Endodermal cell (in vitro differentiated cells): Measurements from ENCODE around the gene UBE2G2. TPM values are rescaled to one million over a fixed set of nuclear protein-coding genes. Genes with fewer than 3 reads are reported as not detected.
A peak's percentile ranks its signal among the peaks of the same experiment; 100 is the strongest.

Source experiments
- DNase-seq: peaks from one replicate; pipeline ENCODE4 v3.0.0-alpha.2; 2017
- H3K27ac ChIP-seq: 2 replicates; pipeline ENCODE4 v1.5.1; 2013; ENCODE audit warnings: mild to moderate bottlenecking, low read depth, low read length, moderate library complexity
- H3K27me3 ChIP-seq: 2 replicates; pipeline ENCODE4 v1.6.1; 2013; ENCODE audit warnings: mild to moderate bottlenecking, low read length, moderate library complexity; ENCODE audit not compliant: insufficient read depth, control insufficient read depth, poor library complexity, severe bottlenecking
- H3K36me3 ChIP-seq: 2 replicates; pipeline ENCODE4 v1.7.0; 2013; ENCODE audit warnings: mild to moderate bottlenecking, low read length, moderate library complexity; ENCODE audit not compliant: control insufficient read depth, insufficient read depth
- H3K4me1 ChIP-seq: one replicate; pipeline ENCODE4 v1.7.0; 2013; ENCODE audit warnings: low read length; ENCODE audit not compliant: control insufficient read depth, insufficient read depth
- H3K4me3 ChIP-seq: 2 replicates; pipeline ENCODE4 v1.5.1; 2013; ENCODE audit warnings: mild to moderate bottlenecking, low read length, moderate library complexity
- H3K9ac ChIP-seq: 2 replicates; pipeline ENCODE4 v1.6.1; 2013; ENCODE audit warnings: mild to moderate bottlenecking, low read length, moderate library complexity; ENCODE audit not compliant: poor library complexity, severe bottlenecking; ENCODE audit errors: extremely low read depth
- H3K9me3 ChIP-seq: 2 replicates; pipeline ENCODE4 v1.6.1; 2013; ENCODE audit warnings: mild to moderate bottlenecking, low read length, moderate library complexity; ENCODE audit not compliant: control insufficient read depth
- H3K27ac Mint-ChIP-seq: 2 replicates; pipeline ENCODE4 v1.8.0; 2020; ENCODE audit warnings: mixed read lengths
- H3K27me3 Mint-ChIP-seq: 2 replicates; pipeline ENCODE4 v1.8.0; 2021; ENCODE audit warnings: mild to moderate bottlenecking, mixed read lengths; ENCODE audit not compliant: insufficient read depth
- H3K36me3 Mint-ChIP-seq: 2 replicates; pipeline ENCODE4 v1.8.0; 2020; ENCODE audit warnings: low read depth, mixed read lengths
- H3K4me1 Mint-ChIP-seq: 2 replicates; pipeline ENCODE4 v1.8.0; 2020; ENCODE audit warnings: mixed read lengths
- H3K4me3 Mint-ChIP-seq: 2 replicates; pipeline ENCODE4 v1.8.0; 2020; ENCODE audit warnings: mild to moderate bottlenecking, moderate library complexity, mixed read lengths
- H3K9me3 Mint-ChIP-seq: 2 replicates; pipeline ENCODE4 v1.8.0; 2020; ENCODE audit warnings: mild to moderate bottlenecking, mixed read lengths
- CTCF ChIP-seq: fragments of 200-600 bp; sonication (generic); conservative IDR thresholded peaks from 2 replicates; pipeline ENCODE4 v1.5.0; 2021; ENCODE audit warnings: antibody characterized with exemption, mild to moderate bottlenecking
- WGBS, 2 experiments: methylation state at CpG; one replicate each; pipeline versions ENCODE4 v1.1.5 to v1.1.7; 2013; ENCODE audit warnings: missing lambda C conversion rate in 2 of 2, mixed read lengths in 1 of 2; ENCODE audit not compliant: insufficient coverage in 1 of 2, insufficient read length in 1 of 2; 5-methylcytosine and 5-hydroxymethylcytosine counted together
- total RNA-seq, 2 donors: library from RNA; stranded (reverse); fragmentation: NEBNext Ultra II Directional in 1 of 2; extraction: Animal tissue kit (Norgen Biotek cat#: 25700) in 1 of 2; gene quantifications; 2 replicates in 1 of 2; 3 replicates in 1 of 2; pipeline ENCODE4 v1.2.1, GENCODE V29; 2021

The UBE2G2 gene
- total RNA-seq, 2 donors from 2014 or later: 84.0 to 84.8 TPM

GRCh38 chr21:44815225-44815624, 13.6 kb upstream of the UBE2G2 start:
- H3K4me3 Mint-ChIP-seq: no peak overlapping the region
- peak; percentile 47 for DNase-seq
- H3K27ac Mint-ChIP-seq: no peak overlapping the region
- peaks cover 13% of the 10 kb centered on the region for H3K27me3 Mint-ChIP-seq
- Histone ChIP-seq H3K27me3 (no peaks in the 10 kb centered on the region), H3K9me3 (peaks cover 15% of the 10 kb centered on the region), H3K27ac (no peak overlapping the region), H3K9ac (no peak overlapping the region), H3K36me3 (peaks cover 20% of the 10 kb centered on the region), H3K4me3 (no peak overlapping the region), H3K4me1 (no peaks in the 10 kb centered on the region)
- TF ChIP-seq CTCF: no peak
- WGBS, 2 experiments: 97 to 100% methylated on average over 6 to 8 of the region's 8 CpGs
- peaks cover 15% of the 10 kb centered on the region for H3K9me3 Mint-ChIP-seq
- peaks cover 21% of the 10 kb centered on the region for H3K36me3 Mint-ChIP-seq
- H3K4me1 Mint-ChIP-seq: peaks cover 18% of the 10 kb centered on the region

DNA sequence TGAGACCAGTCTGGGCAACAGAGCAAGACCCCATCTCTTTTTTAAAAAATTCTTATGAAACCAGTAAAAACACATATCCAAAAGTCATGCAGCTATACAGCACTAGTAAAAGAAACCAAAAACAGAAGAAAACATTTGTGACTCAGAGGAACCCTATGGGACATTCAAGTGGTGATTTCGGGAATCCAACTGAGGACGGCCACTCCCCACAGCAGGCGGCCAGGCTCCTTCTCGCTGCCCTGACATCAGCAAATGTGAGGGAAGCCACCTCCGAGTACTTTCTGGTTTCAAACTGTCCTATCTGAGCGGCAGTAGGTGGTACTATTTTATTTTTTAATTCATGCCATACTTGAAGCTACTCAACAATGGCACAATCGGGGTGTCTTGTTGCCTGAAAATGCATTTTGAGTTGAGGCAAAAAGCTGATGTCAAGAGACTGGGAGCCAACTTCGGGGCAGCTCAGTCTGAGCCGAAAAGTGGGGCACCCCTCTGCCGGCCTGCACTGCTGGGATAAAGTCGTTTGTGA, 12.9 kb upstream of the UBE2G2 start:
- Histone ChIP-seq H3K4me1 (no peaks in the 10 kb centered on the region), H3K4me3 (no peak overlapping the region), H3K36me3 (peaks cover 26% of the 10 kb centered on the region), H3K27ac (no peak overlapping the region), H3K9me3 (peaks cover 9% of the 10 kb centered on the region), H3K27me3 (no peaks in the 10 kb centered on the region), H3K9ac (no peak overlapping the region)
- 86 to 89% methylated on average over 9 to 11 of the region's 11 CpGs for WGBS, 2 experiments
- peaks cover 22% of the 10 kb centered on the region for H3K36me3 Mint-ChIP-seq
- H3K27ac Mint-ChIP-seq: no peak overlapping the region
- H3K27me3 Mint-ChIP-seq: peaks cover 7% of the 10 kb centered on the region
- TF ChIP-seq CTCF: no peak
- DNase-seq: no peak
- H3K4me1 Mint-ChIP-seq: peaks cover 18% of the 10 kb centered on the region
- no peak overlapping the region for H3K4me3 Mint-ChIP-seq
- H3K9me3 Mint-ChIP-seq: peaks cover 8% of the 10 kb centered on the region

GRCh38 chr21:44813727-44814126, 12.1 kb upstream of the UBE2G2 start:
- Histone ChIP-seq H3K27ac (no peak overlapping the region), H3K36me3 (peaks cover 33% of the 10 kb centered on the region), H3K27me3 (no peaks in the 10 kb centered on the region), H3K9me3 (peaks cover under 1% of the 10 kb centered on the region), H3K4me1 (no peaks in the 10 kb centered on the region), H3K9ac (no peak overlapping the region), H3K4me3 (no peak overlapping the region)
- no peak for DNase-seq
- Mint-ChIP-seq H3K9me3 (no peaks in the 10 kb centered on the region), H3K4me1 (peaks cover 18% of the 10 kb centered on the region), H3K4me3 (no peak overlapping the region), H3K36me3 (peaks cover 26% of the 10 kb centered on the region), H3K27me3 (no peaks in the 10 kb centered on the region), H3K27ac (no peak overlapping the region)
- TF ChIP-seq CTCF: no peak
- WGBS, 2 experiments: 95 to 96% methylated on average over 15 to 18 of the region's 18 CpGs
